GM12878 (cell line): ENCODE measurements around the gene OR51D1. TPM values are rescaled to one million over a fixed set of nuclear protein-coding genes. Genes with fewer than 3 reads are reported as not detected.

Experiments
- BCL11A ChIP-seq: IDR thresholded peaks from 2 replicates; pipeline ENCODE4 v1.6.1; 2011; ENCODE audit warnings: low read depth, low read length
- CHD1 ChIP-seq: IDR thresholded peaks from 2 replicates; pipeline ENCODE4 v1.6.1; 2012; ENCODE audit warnings: low read depth, low read length, improper control_type of control experiment
- CHD2 ChIP-seq: IDR thresholded peaks from 2 replicates; pipeline ENCODE4 v1.6.1; 2011; ENCODE audit warnings: low read depth, low read length, improper control_type of control experiment, borderline replicate concordance
- JUND ChIP-seq: IDR thresholded peaks from 2 replicates; pipeline ENCODE4 v1.6.1; 2012; ENCODE audit warnings: low read depth, mild to moderate bottlenecking, low read length, improper control_type of control experiment, moderate library complexity
- NFYB ChIP-seq: IDR thresholded peaks from 2 replicates; pipeline ENCODE4 v1.6.1; 2011; ENCODE audit warnings: low read depth, mild to moderate bottlenecking, low read length, improper control_type of control experiment, moderate library complexity; ENCODE audit not compliant: insufficient read depth
- PAX5 ChIP-seq: IDR thresholded peaks from 2 replicates; pipeline ENCODE4 v1.6.1; 2011; ENCODE audit warnings: low read depth, low read length, borderline replicate concordance
- RCOR1 ChIP-seq: conservative IDR thresholded peaks from 2 replicates; pipeline ENCODE4 v1.6.1; 2012; ENCODE audit warnings: low read depth, low read length, improper control_type of control experiment
- STAT3 ChIP-seq: IDR thresholded peaks from 2 replicates; pipeline ENCODE4 v1.6.1; 2011; ENCODE audit warnings: low read depth, low read length, improper control_type of control experiment
- polyA plus RNA-seq, 11 experiments: library from polyadenylated mRNA; depleted of rRNA in 4 of 11; unstranded in 6 of 11; stranded (reverse) in 5 of 11; fragments of >200 nt; fragmentation: Nextera tagmentation in 4 of 11; fragmentation: Illumina TruSeq in 1 of 11; extraction: Ambion mirVana in 4 of 11; extraction: Trizol in 1 of 11; gene quantifications; 1 replicate in 1 of 11; 2 replicates in 10 of 11; pipeline versions ENCODE4 v1.2.1 to v1.2.3, GENCODE V29; 2011 to 2016; ENCODE audit warnings: inconsistent platforms in 2 of 11, missing spikeins in 2 of 11, low read depth in 1 of 11
- total RNA-seq, 4 experiments: library from RNA; depleted of rRNA in 3 of 4; stranded (reverse); fragments of >200 nt in 3 of 4; fragmentation: Illumina TruSeq in 1 of 4; extraction: Trizol in 1 of 4; gene quantifications; 2 replicates each; pipeline versions ENCODE4 v1.2.1 to v1.2.3, GENCODE V29; 2013 to 2021
- TF ChIP-seq, protein P1 (sequence below): fragments of 450-650 bp; IDR thresholded peaks from 2 replicates; pipeline ENCODE4 v1.6.1; 2016; ENCODE audit warnings: mild to moderate bottlenecking, moderate library complexity, borderline replicate concordance
- TF ChIP-seq, protein P2 (sequence below): IDR thresholded peaks from 2 replicates; pipeline ENCODE4 v1.6.1; 2012; ENCODE audit warnings: low read depth, low read length, improper control_type of control experiment

OR51D1 gene
- total and polyA plus RNA-seq, 10 of the 15 experiments (the other 5 are each of a cell fraction or from before 2014, with no cell fraction given) = 0.06 TPM; not detected in 9

DNA sequence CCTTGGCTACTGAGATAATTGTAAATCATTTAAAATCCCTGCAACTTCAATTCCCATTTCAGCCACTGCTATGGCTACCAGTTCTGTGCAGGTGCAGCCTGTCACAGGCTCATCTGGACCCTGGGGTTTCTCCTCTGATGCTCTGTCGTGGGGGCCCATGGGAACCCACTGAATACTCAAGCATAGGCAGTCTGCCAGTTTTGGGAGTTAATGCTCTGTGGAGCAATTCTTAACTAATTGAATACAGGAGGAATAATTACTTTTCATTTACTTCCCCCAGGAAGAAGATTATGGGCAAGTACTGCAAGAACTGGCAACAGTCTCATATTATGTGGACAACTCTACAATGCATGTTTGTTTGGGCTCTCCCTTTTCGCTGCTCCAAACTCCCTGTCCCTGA lies 34.5 kb downstream of the OR51D1 start (continued):
- TF ChIP-seq CHD2 (no peak), JUND (no peak), STAT3 (no peak), RCOR1 (no peak), PAX5 (no peak), CHD1 (no peak), BCL11A (no peak), NFYB (no peak)
- TF ChIP-seq, protein P1, sequence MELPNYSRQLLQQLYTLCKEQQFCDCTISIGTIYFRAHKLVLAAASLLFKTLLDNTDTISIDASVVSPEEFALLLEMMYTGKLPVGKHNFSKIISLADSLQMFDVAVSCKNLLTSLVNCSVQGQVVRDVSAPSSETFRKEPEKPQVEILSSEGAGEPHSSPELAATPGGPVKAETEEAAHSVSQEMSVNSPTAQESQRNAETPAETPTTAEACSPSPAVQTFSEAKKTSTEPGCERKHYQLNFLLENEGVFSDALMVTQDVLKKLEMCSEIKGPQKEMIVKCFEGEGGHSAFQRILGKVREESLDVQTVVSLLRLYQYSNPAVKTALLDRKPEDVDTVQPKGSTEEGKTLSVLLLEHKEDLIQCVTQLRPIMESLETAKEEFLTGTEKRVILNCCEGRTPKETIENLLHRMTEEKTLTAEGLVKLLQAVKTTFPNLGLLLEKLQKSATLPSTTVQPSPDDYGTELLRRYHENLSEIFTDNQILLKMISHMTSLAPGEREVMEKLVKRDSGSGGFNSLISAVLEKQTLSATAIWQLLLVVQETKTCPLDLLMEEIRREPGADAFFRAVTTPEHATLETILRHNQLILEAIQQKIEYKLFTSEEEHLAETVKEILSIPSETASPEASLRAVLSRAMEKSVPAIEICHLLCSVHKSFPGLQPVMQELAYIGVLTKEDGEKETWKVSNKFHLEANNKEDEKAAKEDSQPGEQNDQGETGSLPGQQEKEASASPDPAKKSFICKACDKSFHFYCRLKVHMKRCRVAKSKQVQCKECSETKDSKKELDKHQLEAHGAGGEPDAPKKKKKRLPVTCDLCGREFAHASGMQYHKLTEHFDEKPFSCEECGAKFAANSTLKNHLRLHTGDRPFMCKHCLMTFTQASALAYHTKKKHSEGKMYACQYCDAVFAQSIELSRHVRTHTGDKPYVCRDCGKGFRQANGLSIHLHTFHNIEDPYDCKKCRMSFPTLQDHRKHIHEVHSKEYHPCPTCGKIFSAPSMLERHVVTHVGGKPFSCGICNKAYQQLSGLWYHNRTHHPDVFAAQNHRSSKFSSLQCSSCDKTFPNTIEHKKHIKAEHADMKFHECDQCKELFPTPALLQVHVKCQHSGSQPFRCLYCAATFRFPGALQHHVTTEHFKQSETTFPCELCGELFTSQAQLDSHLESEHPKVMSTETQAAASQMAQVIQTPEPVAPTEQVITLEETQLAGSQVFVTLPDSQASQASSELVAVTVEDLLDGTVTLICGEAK = no peak
- TF ChIP-seq, protein P2, sequence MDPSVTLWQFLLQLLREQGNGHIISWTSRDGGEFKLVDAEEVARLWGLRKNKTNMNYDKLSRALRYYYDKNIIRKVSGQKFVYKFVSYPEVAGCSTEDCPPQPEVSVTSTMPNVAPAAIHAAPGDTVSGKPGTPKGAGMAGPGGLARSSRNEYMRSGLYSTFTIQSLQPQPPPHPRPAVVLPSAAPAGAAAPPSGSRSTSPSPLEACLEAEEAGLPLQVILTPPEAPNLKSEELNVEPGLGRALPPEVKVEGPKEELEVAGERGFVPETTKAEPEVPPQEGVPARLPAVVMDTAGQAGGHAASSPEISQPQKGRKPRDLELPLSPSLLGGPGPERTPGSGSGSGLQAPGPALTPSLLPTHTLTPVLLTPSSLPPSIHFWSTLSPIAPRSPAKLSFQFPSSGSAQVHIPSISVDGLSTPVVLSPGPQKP = no peak
